ENCODE data around the gene KLHL8. TPM values are rescaled to one million over a fixed set of nuclear protein-coding genes. Genes with fewer than 3 reads are reported as not detected.

KLHL8 gene
- total and polyA plus RNA-seq, 2 donors (not counting 3 experiments of a cell fraction or from before 2014, with no cell fraction given), result 1.7 to 9.0 TPM

- H3K9me3 ChIP-seq (replicated peaks; ENCODE audit: control insufficient read depth, insufficient read depth, low read length), result no peaks in the 10 kb centered on the region
- H3K36me3 ChIP-seq (ENCODE audit: control insufficient read depth in 2 of 2, extremely low read depth in 1 of 2, insufficient read depth in 2 of 2, low read length in 2 of 2), result no peaks in the 10 kb centered on the region
- intact Hi-C loops (cut with micrococcal nuclease) (no loop called here), dilution Hi-C loops (cut with MboI; ENCODE audit: extremely low pct_ligation_motif_present, low sequenced_read_pairs) (no loop called here)
- DNase-seq (ENCODE audit: low read depth, low spot score), result no peak
- H3K27me3 ChIP-seq (ENCODE audit: control insufficient read depth in 2 of 2, insufficient read depth in 2 of 2, low read length in 2 of 2), result no peaks in the 10 kb centered on the region
- TF ChIP-seq, protein P1, sequence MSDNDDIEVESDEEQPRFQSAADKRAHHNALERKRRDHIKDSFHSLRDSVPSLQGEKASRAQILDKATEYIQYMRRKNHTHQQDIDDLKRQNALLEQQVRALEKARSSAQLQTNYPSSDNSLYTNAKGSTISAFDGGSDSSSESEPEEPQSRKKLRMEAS (IDR thresholded peaks at IDR 0.05; ENCODE audit: insufficient read depth, insufficient read length), result no peak
- TF ChIP-seq FOS (IDR thresholded peaks at IDR 0.05; ENCODE audit: borderline replicate concordance, insufficient read depth, low read length) (no peak), POLR2AphosphoS5 (IDR thresholded peaks at IDR 0.05; ENCODE audit: insufficient read depth, low read depth, low read length) (no peak), JUN (IDR thresholded peaks at IDR 0.05; ENCODE audit: borderline replicate concordance, insufficient read depth, insufficient read length, low read depth) (no peak), CTCF (IDR thresholded peaks at IDR 0.05; ENCODE audit: extremely low read depth in 1 of 2, insufficient read depth in 1 of 2, low read depth in 1 of 2, low read length in 2 of 2) (no peak), MYC (IDR thresholded peaks at IDR 0.05; ENCODE audit: low read depth, low read length) (no peak), POLR2A (IDR thresholded peaks at IDR 0.05; ENCODE audit: low read depth, low read length) (no peak), GATA2 (IDR thresholded peaks at IDR 0.05; ENCODE audit: insufficient read depth, insufficient read length, low read depth, low read length) (no peak)
- no peak for FAIRE-seq
- H3K9me1 ChIP-seq (replicated peaks; ENCODE audit: control insufficient read depth, extremely low read depth, insufficient read depth, low read length), result no peaks in the 10 kb centered on the region
- H3K4me1 ChIP-seq (ENCODE audit: control insufficient read depth, extremely low read depth, insufficient read depth, low read length), result no peaks in the 10 kb centered on the region
- H3K4me2 ChIP-seq (ENCODE audit: insufficient read depth, low read length), result no peak overlapping the region
- ChIA-PET CTCF (no interaction called here), POLR2A (no interaction called here)
- H4K20me1 ChIP-seq (replicated peaks; ENCODE audit: control insufficient read depth, extremely low read depth, insufficient read depth, low read length), result no peaks in the 10 kb centered on the region
- no peak overlapping the region for H3K9ac ChIP-seq (replicated peaks; ENCODE audit: extremely low read depth, insufficient read depth, low read length)
- no TSS peak for BruUV-seq (replicated peaks)
- H3K27ac ChIP-seq (ENCODE audit: insufficient read depth, low read depth, low read length), result no peak overlapping the region
- H3K79me2 ChIP-seq (ENCODE audit: control insufficient read depth, insufficient read depth, low read length), result no peaks in the 10 kb centered on the region
- H3K4me3 ChIP-seq (replicated peaks in 1 of 3; ENCODE audit: insufficient read depth in 1 of 3, low read depth in 1 of 3, low read length in 3 of 3), result no peak overlapping the region
- no peak overlapping the region for H2AFZ ChIP-seq (ENCODE audit: low read depth, low read length)
Measured at GRCh38 chr4:87188932-87189331, 31.5 kb downstream of the KLHL8 start.
